NCI-H2227 (cell line): Measurements from ENCODE around the gene USP12.
"Not testable (repeated sequence)": the region's sequence is repeated elsewhere in the genome, so short reads cannot be mapped to it uniquely, and the experiment has no call there.

Experiments
- DNase-seq: peaks from one replicate; lab custom pipeline; 2025; ENCODE audit not compliant: unreplicated experiment; lab: John Stamatoyannopoulos, UW

The USP12 gene

DNA sequence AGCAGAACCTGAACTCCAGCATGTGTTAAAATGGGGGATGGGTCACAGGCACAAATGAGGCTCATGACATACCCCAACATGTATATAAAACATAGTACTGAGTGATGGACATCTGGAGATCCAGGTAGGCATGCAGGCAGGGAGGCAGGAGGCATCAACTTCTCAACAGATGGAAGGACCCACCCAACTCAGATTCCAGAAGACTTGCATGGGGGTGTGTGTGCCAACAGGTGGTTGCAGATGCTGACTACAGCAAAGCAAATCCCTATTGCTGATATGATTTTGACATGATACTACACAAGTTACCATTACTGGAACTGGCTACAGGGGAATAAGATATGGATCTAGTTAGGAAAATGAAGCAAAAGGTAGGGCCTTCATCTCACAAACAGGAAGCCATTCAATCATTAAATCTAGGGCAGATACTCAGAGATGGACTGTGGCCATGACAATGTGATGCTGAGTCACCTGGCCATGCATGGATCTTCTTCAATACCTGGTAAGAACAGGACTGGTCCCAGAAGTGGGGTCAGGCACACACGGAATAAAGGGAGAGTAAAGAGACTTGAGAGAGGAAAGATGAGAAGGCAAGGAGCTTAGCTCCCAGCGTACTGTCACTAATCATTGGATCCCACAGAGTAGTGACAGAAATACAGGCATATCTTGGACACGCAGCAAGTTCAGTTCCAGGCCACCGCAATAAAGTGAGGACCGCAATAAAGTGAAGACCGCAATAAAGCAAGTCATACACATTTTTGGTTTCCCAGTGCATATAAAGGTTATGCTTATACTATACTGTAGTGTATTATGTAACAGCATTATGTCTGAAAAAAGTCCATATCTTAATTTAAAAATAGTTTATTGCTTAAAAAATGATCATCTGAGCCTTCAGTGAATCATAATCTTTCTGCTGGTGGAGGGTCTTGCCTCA lies 91.3 kb downstream of the USP12 start:
- no peak for DNase-seq

DNA sequence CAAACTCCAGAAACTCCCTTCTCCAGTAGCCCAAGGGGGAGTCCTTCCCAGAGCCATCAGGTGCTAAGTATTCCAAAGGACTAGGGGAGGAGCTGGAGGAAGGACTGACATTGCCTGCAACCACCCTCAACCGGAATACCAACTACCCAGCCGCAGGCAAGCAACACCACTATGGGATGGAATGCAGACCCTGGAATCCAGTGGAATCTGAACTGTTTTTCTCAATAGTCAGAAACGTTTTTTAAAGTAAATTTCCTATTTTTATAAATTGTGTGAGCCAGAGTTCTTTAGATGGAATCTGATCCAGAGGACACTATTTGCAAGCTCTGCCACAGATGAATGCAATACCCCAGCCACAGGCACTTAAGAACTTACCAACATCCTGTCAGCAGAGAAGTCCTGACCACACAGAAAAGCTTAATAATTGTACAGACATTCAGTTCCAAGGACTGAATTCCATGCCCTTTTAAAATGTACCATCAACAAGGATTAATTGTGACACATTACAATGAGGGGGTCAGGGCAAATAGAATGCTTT lies 92.1 kb downstream of the USP12 start:
- no peak for DNase-seq

DNA sequence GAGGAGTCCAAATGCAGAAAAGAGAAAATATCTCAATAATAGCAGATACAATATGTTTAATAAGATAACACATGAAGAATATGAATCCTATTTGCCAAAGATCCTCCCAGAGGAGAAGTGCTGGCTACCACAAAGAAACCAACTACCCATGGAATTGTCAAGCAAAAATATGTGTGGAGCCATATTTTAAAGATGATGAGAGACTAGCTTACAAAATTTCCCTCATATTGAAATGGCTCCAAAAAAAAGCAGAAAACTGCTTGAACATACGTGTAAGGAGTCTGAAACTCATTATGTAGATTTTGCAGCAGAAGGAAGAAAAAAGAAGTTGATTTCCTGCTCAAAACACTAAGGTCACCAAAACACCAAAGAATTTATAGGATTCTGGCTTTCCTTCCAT lies 94.2 kb downstream of the USP12 start:
- no peak for DNase-seq

DNA sequence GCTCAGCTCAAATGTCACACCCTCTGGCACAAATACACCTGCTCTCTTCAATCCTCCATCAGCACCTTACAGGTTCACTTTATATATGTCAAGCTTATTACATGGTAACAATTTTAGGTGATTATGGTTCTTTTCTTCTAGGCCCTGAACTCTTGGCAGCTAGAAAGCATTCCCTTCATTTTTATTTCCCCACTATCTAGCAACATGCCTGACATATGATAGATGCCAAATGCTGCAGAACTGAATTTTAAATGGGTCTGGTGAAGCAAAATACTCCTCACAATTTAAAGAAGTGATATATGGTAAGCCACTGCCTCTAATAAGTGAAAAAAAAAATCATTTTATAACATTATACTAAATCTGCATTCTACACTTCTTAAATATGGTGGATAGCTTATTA lies 95.2 kb downstream of the USP12 start:
- peak; percentile 12 for DNase-seq

DNA sequence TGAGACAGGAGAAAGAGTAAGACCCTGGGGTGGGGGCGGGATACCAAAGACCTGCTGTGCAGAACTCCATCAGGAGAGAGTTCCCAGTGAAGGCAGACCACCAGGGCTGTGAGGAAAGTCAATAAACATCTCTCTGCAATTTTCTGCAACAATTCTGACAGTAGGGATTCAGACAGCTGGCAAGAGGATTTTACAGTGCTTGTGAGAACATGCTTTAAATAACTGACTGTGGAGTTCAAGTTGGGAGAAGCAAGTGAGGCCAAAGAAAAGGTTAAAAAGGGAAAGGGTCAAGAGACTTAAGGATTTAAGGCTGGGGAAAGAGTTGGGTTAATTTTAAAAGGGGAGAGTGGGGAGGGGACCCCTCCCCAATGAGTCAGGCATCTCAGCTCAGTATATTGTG lies 98.4 kb downstream of the USP12 start:
- no peak for DNase-seq

DNA sequence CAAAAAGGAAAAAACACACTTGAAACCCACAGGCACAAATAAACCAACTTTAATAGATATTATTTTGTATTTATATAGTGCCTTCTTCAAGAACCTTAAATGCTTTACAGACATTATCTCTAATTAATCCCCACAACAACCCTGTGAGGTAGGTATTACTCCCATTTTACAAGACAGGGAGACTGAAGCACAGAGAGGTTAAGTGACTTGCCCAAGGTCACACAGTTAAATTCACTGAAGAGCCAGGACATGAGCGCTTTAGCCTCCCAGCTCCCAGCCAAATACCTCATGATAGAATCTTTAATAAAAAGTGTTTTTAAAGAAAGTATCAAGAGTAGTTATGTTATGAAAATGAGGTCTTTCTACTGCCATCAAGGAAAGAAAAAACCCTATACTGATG lies 105.5 kb downstream of the USP12 start:
- not testable (repeated sequence) for DNase-seq

DNA sequence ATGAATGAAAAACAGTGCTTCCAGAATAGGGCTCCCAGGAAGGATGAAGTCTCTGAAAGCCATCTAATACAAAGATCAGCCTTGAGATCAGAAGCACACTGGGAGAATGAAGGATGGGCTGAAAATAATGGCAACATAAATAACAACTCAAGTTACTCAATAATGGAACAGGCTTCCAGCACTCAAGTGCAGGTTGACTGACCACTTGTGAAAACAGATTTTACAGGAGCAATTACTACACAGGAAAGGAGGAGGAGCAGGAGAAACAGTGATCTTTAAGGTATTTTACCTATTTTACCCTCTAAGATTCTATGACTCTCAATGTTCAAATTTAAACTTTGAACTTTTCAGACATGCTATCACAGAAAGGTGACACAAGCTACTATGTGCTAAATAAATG lies 106.0 kb downstream of the USP12 start:
- no peak for DNase-seq

DNA sequence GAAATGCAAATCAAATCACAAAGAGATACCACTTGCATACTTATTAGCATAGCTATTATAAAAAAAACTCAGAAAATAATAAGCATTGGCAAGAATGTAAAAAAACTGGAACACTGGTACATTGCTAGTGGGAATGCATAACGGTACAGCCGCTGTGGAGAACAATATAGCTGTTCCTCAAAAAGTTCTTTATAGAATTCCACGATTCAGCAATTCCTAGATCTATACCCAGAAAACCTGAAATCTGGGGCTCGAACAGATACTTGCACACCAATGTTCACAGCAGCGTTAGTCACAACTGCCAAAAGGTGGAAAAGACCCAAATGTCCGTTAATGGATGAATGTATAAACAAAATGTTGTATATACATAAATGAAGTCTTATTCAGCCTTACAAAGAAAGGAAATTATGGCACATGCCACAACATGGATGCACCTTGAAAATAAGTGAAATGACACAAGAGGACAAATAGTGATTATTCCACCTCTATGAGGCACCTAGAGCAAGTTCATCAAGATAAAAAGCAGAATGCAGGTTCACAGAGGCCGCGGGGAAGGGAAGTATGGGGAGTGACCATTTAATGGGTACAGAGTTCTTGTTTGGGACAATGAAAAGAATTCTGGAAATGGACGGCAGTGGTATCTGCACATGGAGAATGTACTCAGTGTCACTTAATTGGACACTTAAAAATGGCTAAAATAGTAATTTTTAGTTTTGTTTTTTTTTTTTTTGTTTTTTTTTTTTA lies 107.2 kb downstream of the USP12 start:
- no peak for DNase-seq

DNA sequence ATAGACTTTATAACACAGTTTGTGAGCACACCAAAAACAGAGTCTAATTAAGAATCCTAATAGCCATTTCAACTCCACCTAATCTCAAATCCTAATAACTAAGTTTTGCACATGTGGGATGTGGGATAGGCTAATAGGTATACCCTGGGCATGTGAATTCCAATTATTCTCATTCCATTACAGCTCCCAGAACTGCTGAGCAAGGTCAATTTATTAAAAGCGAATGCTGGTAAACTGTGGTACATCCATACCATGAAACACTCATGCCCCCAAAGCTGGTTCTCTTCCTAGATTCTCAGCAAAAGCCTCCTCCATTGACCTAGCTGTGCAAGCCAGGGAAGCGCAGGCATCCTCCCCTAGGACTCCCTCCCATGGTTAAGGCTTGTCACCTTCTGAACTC lies 113.8 kb downstream of the USP12 start:
- no peak for DNase-seq

DNA sequence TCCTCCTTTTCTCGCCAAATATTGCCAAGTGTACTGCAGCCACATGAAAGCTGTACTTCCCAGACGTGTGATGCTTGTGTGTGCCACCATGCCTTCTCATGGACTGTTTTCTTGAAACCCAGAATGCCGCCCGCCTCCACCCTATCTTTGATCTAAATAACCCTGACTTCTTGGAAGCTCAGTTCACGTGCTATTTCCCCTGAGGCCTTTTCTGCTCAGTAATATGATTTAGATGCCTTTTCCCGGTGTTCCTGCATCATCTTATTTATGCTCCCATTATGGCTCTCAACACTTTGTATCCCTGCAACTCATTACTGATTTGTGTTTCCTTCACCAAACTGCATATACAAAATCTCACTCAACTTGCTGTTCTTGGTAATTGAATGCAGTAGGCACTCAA lies 116.1 kb downstream of the USP12 start:
- DNase-seq: no peak

DNA sequence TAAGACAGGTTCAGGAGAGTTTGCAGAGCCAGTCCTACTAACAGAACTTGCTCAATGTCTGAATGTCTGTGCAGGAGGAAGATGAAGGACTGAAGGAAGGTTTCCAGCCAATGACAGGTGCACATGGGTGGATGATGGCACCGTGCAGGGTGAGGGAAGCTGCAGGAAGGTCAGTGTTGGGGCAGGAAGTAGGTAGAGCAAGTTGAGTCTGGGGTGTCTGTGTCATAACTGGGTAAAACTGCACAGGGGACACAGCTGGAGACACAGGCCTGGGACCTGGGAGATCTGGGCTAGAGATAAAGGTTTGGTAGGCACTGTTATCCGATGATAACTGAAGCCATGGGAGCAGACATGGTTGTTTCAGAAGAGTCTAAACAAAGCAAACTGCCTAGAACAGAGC lies 116.9 kb downstream of the USP12 start:
- no peak for DNase-seq

DNA sequence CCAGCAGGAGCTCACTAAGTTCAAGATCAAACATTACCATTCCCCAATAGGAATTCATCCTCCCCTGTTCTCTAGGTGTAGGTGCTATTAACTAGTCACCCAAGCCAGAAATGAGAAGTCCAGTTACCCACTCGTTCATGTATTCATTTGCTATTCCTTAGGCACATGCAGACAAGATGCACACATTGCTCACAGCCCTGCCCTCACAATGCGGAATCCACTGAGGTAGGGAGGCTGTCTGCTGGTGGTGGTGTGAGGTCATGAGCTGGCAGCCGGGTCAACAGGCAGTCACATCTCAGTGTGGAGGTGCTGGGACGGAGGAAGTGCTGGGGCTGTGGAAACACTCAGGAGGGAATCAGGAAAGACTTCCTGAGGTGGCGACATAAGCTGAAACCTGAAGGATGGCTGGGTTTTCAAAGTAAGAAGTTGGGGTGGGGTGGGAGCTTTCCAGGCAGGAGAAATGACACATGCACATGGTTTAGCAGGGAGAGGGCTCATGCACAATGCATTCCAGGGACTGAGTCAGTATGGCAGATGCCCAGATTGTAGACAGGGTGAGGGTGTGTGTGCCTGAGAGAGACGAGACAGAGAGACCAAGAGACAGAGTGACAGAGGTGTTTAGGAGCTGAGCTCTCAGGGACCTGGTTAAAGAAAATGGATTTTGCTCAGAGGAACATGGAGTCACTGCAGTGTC lies 117.6 kb downstream of the USP12 start:
- no peak for DNase-seq

DNA sequence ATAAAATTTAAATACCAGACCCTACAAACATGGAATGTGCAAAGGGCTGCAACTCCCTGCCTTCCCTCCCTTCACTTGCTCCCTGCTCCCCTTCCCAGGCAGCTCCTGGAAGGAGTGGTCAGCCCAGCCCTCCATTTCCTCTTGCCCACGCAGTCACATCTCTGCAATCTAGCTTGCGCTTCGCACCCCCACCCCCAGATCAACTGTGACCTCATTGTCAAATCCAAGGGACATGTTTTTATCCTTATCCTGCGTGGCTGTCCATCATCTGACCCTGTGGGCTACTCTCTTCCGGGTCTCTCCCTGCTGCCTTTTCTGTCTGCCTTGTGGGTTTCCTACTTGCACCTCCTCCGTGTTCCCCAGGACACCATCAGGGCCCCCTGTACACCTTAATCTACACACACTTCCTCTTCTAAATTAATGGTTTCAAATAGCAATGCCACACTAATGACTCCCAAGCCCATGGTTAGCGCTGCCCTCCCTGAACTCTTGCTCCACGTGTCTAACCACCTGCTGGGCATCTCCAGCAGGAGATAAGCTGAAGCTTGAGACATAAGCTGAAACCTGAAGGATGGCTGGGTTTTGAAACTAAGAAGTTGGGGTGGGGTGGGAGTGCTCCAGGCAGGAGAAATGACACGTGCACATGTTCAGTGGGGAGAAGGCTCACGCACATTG lies 118.3 kb downstream of the USP12 start:
- peak; percentile 60 for DNase-seq

DNA sequence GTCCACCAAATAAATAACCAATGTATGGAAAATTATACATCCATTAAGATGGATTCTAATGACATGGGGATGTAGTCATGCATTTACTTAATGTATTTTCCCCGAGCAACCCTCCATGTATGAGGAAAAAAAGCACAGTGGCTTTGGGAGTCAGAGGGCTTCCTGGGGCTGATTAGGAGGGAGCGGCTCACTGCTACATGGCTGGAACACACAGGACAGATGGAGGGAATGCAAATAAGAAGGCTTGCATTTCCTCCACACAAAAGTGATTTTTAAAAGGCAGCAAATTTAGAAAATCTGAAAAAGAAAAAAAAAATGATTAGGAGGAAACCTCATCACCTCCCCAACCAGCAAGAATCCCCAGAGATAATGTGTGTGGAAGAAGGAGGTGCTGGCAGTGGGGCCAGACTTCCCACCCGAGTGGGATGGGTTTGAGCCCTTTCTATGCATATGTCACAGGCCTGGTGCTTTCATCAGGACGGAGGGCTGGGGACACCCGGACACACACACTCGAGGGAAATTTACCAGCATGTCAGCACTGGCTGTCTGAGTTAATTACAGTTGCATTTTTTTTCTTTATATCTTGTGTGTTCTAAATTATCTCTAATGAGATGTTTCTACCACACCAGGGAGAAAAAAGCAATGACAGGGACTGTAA lies 118.9 kb downstream of the USP12 start:
- DNase-seq: no peak

DNA sequence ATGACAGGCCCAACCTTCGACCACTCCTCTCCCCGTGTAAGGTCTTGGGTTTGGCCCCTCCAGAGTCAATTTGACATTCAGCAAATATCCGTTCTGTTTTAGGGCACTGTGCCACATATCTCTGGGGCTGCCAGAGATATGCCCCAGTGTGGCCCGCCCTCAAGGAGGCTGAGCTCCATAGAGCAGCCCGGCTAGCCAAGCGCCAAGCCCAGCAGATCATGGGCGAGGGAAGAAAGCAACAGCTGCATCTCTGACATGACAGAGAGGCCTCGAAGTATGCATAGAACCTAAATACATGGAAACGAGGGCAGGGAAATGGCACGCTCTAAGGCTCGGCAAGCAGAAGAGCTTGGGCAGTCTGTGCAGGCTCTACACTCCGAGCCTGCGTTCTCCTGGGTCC lies 124.5 kb downstream of the USP12 start:
- no peak for DNase-seq

DNA sequence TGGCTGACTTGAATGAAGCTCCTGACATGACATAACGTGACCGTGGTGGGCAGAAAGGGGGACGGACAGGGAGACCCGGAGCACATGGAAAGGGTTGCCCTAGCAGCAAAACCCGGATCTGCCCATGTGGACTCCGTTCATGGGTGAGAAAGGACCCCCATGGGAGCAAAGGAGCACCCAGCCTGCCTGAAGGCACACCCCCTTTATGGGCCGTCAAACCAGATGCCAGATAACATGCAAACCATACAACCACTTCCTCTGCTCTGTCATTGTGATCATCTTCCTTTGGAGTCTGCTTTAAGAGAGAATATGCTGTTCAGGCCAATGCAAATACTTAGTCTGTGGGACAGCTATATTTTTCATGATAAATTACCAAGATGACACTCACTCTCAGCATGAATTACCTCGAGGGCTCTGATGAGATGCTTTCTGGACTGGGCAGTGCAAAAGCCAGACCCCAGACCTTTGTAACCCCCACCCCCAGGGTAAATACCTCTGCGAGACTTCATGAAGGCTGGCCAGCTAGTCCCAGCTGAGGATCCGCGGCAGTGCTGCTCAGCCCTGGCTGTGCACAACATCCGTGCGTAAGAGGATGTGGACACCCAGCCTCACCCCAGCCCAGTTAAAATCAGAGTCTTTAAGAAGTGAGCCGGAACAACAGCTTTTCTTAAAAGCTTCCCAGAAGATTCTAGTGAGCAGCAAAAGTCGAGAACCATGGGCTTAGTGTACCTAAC lies 126.6 kb downstream of the USP12 start:
- DNase-seq: no peak

DNA sequence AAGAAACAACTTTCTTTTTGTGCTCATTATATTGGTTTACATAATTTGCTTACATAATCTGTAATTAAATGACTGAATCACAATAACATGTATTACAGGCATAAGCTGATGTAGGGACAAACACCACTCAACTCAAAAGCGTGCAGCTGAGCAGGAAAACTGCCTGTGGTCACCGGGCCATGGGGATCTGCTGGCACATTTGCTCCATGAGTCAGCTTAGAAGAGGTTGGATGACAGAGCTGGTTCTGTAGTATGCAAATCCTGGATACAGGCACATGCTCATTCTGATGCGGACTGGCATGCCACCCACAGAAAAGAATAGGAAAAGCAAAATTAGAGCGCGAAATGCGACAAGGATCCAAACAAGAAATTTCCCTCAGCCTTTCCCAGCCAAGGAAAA lies 128.6 kb downstream of the USP12 start:
- DNase-seq: no peak

DNA sequence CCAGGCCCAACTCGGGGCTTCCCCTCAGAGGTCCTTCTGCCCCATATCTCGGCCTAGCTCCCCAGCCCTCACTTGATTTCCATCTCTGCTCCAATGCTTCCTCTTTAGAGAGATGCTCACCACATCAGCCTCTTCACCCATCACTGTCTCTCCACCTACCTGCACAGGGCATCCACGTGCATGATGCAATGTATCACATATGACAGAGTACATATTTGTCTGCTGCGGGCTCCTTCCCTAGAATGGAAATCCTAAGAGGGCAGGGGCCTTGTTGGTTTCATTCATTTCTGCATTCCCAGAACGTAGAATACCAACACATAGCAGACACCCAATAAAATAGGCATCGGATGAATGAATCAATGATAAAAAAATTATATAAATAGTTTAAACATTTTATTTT lies 130.3 kb downstream of the USP12 start:
- no peak for DNase-seq

DNA sequence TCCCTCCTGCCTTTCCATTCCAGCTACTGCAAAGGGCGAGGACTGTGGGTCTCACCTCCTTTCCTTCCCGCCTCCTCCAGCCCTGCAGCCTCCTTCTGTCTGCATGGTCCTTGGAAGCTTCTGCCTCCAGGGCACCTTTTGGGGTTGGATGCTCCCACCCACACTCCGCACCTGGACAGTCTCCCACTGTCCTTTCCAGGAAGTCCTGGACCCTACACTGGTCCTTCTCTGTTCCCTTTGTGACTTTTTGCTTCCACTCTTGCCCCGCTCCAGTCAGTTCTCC lies 130.8 kb downstream of the USP12 start:
- no peak for DNase-seq

DNA sequence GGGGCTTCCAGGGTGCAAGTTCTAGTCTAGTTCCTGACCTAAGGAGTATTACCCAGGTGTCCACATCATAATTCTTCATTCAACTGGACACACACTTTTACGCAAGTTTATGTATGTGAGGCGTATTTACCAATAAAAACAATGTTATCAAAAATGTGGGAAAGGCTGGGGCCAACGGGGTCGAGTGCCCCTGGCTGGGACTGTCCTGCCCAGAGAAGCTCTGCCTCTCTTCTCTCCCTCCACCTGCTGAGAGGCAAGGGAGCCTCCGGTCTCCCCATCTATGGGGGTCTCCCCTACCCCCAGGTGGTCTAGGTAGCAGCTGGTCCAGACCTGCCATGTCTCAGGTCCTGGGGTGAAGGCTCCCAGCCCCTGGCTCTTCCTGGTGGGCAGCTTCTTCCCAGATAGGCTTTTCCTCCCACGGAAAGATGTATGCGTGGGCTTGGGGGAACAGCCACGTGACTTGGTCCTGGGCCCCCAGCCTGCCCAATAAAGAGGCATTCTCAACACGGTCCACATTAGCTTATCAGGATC lies 132.4 kb downstream of the USP12 start:
- no peak for DNase-seq
